ENCODE measurements around the gene CEP112.
"Not testable (repeated sequence)": the region's sequence is repeated elsewhere in the genome, so short reads cannot be mapped to it uniquely, and the experiment has no call there.

GRCh38 chr17:65782104-65782706 lies 409.7 kb downstream of the CEP112 start:
- TF ChIP-seq, protein P1, sequence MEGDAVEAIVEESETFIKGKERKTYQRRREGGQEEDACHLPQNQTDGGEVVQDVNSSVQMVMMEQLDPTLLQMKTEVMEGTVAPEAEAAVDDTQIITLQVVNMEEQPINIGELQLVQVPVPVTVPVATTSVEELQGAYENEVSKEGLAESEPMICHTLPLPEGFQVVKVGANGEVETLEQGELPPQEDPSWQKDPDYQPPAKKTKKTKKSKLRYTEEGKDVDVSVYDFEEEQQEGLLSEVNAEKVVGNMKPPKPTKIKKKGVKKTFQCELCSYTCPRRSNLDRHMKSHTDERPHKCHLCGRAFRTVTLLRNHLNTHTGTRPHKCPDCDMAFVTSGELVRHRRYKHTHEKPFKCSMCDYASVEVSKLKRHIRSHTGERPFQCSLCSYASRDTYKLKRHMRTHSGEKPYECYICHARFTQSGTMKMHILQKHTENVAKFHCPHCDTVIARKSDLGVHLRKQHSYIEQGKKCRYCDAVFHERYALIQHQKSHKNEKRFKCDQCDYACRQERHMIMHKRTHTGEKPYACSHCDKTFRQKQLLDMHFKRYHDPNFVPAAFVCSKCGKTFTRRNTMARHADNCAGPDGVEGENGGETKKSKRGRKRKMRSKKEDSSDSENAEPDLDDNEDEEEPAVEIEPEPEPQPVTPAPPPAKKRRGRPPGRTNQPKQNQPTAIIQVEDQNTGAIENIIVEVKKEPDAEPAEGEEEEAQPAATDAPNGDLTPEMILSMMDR (IDR thresholded peaks at IDR 0.05; ENCODE audit: low read depth, low read length), result not testable (repeated sequence)
- not testable (repeated sequence) for TF ChIP-seq POLR2A (IDR thresholded peaks at IDR 0.05; ENCODE audit: extremely low read depth, insufficient read length)
- TF ChIP-seq, protein P2, sequence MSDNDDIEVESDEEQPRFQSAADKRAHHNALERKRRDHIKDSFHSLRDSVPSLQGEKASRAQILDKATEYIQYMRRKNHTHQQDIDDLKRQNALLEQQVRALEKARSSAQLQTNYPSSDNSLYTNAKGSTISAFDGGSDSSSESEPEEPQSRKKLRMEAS (IDR thresholded peaks at IDR 0.05; ENCODE audit: low read depth, low read length), result not testable (repeated sequence)

Measured in NB4 (cell line).